ENCODE data around the gene SLC9A6.

SLC9A6 gene

DNA sequence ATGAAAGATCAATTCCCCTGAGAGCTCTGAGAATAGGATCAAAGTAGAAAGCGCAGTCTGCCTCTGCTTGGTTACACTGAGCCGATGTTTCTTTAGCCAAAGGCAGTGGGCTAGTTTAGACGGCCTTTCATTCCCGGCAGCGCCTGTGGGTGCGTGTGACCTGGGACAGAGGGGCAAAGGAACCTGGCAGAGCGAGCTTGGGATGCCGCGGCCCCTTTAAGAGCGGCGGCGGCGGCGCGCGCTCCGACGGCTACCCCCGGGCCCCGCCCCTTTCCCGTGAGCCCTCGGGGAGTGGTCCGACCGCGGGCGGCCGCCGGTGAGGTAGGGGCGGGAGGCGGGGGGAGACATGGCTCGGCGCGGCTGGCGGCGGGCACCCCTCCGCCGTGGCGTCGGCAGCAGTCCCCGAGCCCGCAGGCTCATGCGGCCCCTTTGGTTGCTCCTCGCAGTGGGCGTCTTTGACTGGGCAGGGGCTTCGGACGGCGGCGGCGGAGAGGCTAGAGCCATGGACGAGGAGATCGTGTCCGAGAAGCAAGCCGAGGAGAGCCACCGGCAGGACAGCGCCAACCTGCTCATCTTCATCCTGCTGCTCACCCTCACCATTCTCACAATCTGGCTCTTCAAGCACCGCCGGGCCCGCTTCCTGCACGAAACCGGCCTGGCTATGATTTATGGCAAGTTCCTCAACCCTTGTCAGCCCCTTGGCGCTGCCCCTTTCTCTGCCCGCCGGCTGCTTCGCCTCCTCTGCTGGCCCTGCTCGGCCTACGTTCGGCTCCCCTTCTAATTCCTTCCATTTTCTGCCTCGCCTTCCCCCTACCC lies at the start of gene SLC9A6:
Gene SLC9A6 (plus strand): TSS at position 279 of the 816 bp plus-strand sequence. CDS start 224 bp downstream, at position 503.
- peak; percentile 64 for DNase-seq

DNA sequence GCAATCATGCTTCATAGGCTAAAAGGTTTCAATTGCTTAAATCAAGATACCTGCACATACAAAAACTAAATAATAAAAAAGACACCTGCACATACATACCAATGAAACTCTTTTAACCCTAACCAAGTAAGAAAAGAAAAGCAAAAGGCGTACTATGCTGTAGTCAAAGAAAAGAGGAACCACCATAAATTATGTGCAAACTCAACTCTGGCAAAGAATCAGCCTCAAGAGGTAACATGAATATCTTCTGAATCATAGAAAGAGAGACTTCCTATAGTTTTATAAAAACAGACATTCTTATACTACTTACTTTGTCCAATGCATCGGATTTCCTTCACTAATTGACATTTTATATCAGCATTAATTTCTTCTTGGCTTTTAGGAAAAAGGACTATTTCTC lies 40.7 kb upstream of the SLC9A6 start:
- no peak for DNase-seq

DNA sequence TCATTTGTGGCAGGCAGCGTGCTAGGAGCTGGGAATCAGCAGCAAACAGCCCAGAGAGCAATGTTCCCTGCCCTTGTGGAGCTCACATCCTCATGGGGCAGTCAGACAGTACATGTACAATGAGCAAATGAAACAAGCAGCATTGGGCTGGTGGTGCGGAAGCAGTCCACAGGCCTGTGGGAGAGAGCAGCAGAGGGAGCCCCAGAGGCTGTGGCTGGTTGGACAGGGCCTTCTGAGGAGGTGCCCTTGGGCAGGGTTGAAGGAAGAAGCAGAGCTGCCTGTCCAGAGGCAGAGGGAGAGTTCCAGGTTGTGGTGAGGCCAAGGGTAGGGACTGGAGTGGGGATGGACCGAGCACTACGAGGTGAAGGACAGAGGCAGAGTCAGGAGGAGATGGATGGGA lies 33.9 kb upstream of the SLC9A6 start:
- no peak for DNase-seq

DNA sequence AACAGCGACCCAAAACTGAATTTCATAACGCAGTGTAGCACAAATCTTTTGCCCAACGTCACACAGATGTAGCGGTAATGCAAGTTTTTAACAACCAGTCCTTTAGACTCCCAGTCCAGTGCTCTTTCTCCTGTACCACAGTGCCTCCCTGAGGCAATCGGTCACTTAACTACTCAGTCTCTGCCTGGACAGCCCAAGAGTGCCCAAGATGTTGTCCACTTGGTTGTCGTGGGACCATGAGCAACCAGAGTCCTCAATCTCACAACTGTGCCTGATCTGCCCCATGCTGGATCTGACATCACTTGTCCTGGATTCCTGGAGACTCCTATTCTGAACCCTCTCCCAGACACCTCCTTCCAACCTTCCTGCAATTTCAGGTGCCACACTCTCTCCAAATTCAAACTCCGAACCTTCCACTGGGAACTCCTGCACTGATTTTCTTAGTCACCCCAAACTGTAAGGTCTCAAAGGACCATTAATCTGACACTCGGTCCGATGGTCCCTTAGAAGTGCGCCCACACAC lies 12.1 kb upstream of the SLC9A6 start:
- peak; percentile 38 for DNase-seq

DNA sequence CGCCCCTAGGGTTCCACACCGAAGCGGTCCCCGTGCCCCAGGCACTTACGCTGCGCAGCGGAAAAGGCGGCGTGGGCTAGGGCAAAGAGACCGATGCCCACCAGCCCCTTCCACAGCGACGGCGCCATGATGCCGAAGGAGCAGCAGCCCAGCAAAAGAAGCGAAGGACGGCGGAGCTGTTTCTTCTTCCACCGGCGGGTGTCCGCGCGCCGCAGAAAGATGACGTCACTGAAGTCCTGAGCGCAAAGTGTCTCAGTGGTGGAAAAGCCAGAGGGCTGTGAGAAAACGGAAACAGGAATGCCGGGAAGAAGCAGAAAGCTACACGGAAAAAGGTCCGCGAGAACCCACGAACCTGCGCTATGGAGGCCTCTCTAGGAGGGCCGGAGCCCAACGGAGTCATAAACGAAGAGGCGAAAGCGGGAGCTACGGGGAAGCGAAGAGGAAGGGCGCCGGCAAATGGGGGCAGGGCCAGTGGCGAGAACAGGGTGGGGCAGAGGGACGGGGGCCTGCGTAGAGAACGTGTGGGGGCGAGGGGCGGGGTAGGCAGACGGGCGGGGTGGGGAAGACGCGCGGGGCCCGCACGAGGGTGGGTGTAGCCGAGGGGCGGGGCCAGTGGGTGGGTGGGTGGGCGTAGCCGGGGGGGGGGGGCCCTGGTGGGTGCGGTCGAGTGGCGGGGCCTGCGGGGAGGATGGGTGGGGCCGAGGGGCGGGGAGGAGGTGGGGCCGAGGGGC lies 11.5 kb upstream of the SLC9A6 start, which contains the start of gene MMGT1:
Gene MMGT1 (minus strand): TSS at position 441 of the 731 bp plus-strand sequence. CDS start 313 bp downstream, at position 128.
- DNase-seq, result peak; percentile 82

DNA sequence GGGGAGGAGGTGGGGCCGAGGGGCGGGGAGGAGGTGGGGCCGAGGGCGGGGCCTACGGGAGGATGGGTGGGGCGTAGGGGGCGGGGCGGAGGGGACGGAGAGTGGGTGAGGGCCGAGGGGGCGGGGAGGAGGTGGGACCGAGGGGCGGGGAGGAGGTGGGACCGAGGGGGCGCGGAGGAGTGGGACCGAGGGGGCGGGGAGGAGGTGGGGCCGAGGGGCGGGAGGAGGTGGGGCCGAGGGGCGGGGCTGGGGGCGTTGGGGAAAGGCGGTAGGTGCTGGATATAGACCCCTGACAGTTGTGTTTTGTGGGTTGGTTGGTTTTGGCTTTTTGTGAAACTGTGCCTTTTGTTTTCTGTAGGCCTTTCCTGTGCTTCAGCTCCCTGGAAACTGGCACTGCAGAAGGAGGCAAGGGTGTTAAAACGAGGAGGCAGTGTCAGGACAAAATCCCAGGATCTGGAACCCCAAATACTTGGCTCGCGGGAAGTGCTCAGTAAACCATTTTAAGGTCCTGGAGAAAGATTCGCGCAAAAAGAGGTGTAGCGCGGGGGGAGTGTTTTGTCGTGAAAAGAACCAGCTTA lies 10.9 kb upstream of the SLC9A6 start:
- DNase-seq, result peak; percentile 64

DNA sequence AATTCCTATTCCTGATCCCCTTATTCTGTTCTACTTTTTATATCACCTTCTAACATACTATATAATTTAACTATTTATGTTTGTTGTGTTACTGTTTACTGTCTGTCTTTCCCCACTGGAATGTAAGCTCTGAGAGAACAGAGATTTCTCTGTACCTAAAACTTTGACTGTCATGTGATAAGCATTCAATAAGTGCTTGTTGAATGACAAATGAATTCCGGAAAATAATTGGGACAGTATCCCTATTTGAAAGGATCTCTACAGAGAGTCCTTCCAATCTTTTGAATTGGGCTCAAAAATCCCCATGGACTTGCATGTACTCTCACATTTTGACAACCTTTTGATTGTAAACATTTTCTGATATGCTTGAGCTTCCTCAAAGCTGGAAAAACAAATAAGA lies 9.8 kb upstream of the SLC9A6 start:
- no peak for DNase-seq

DNA sequence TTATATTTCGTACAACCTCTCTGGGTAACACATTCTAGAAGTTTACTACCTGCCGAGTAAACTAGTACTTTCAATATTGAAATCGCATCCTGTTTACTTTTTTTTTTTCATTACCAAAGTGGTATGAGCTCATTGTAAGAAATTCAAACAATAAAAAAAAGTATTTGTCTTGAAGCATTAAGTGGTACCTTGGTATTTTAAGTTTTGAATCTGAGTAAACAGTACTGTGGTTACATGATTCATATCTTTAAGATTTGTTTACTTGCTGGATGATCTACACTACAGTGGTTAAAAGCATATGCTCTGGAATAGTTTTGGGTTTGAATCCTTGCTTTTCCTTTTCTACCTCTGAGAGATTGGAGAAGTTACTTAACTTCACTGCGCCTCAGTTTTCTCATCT lies 7.6 kb upstream of the SLC9A6 start:
- DNase-seq, result peak; percentile 51

DNA sequence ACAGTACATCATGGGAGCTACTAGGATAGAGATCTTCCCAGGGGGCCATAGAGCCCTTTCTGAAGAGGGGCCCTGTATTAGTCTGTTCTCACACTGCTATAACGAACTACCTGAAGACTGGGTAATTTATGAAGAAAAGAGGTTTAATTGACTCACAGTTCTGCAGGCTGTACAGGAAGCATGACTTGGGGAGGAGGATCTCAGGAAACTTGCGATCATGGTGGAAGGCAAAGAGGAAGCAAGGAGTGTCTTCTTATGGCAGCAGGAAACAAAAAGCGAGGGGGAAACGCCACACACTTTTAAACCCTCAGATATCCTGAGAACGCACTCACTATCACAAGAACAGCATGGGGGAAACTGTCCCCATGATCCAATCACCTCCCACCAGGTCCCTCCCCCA lies 4.2 kb upstream of the SLC9A6 start:
- DNase-seq, result no peak

DNA sequence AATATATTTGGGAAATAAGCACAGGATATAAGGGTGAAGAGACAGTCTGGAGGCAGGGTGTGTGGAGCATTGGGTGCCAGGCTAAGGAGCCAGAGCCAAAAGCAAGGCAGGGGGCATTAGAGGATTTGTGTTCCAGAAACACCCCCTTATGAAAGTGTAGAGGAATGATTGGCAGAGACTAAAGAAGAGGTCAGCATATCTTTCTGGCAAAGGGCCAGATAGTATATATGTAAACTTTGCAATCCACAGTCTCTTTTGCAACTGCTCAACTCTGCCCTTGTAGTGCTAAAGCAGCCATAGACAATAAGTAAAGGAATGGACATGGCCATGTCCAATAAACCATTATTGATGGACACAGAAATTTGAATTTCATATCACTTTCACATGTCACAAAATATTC lies 3.6 kb upstream of the SLC9A6 start:
- DNase-seq, result no peak

DNA sequence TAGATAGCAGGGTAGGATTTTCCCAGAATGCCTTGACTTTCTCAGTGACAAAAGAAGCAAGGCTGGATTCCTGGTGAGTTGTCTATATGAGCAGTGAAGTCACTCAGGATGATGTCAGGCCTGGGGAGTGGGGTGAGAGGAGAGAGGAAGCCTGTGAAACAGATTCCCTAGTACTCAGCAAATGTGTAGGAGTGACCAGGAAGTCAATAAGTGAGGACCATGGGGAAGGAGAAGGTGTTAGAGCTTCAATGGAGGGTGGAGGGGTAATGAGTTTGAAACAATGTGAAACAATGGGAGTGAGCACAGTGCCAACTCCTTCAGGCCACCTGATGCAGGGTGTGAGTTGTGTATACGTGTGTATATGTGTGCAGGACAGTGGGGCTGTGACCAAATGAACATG lies 2.4 kb upstream of the SLC9A6 start:
- DNase-seq, result peak; percentile 24

DNA sequence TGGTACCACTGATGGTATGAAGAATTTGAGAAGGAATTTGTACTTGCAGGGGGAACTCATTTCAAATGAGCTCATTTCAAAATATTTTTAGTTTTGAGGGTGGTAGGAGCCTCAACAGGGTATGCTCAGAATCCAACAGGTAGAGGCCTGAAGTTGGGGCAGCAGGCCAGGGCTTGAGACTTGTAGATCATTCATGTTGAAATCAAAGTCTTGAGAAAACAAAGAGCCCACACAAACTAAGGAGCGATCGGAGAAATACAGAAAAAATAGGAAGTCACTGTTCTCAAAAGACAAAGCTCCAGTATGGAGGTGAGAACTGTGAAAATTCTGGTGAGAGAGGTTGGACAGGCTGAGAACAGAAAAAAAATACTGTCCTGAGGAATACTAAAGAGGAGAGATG lies 979 bp upstream of the SLC9A6 start:
- no peak for DNase-seq

DNA sequence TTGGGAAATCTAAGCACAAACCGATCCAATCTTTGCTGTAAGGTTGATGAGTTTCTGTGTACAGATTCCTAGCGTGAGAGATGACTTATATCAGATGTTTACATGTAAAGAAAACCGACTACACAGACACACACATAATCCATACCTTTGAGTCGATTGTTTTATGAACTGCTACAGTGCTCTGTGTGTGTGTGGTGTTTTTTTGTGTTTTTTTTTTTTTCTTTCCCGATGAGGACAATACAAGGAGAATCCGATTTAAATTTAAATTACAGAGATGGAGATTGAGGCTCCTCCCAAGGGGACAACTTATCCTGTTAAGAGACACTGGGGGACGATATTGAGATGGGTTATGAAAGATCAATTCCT lies 461 bp upstream of the SLC9A6 start:
- DNase-seq, result no peak

DNA sequence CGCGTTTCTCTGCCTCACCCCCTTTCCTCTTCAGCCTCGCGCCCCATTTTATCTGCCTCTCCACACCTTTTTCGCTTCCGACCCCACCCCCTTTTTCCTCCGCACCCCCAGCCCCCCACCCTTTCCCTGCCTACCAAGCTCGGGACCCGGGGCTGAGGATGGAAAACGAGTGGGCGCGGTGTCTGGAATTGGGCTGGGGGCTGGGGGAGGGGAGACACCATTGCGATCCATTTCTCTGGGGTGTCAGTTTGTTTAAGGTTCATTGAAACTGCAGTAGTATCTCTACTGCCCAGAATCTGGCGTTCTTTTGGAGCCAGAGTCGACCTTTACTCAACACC lies 707 bp downstream of the SLC9A6 start:
- DNase-seq, result no peak

DNA sequence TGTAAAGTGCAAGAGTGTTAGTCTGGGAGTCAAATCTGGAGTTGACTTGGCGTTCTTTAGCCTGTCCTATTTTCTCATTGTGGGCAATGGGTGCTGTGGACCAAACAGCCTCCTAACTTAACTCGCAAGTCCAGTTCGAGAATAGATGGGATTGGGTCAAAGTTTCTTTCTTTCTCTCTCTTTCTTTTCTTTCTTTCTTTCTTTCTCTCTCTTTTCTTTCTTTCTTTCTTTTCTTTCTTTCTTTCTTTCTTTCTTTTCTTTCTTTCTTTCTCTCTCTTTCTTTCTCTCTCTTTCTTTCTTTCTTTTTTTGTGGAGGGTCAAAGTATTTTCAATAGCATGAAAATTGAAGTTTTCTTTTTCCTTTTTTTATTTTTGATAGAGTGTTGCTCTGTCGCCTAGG lies 3.0 kb downstream of the SLC9A6 start:
- no peak for DNase-seq

DNA sequence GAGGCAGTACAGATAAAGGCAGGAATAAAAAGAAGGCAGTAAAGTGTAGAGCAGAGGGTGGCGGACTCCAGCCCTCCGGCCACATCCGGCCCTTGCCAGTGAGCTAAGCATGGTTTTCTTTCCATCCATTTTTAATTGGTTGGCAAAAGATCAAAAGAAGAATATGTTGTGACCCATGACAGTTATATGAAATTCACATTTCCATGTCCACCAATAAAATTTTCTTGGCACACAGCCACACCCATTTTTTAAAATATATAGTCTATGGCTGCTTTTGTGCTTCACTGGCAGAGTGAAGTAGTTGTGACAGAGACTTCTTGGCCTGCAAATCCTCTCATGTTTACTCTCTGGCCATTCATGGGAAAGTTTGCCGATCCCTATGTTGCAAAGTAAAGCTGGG lies 29.8 kb downstream of the SLC9A6 start:
- no peak for DNase-seq

DNA sequence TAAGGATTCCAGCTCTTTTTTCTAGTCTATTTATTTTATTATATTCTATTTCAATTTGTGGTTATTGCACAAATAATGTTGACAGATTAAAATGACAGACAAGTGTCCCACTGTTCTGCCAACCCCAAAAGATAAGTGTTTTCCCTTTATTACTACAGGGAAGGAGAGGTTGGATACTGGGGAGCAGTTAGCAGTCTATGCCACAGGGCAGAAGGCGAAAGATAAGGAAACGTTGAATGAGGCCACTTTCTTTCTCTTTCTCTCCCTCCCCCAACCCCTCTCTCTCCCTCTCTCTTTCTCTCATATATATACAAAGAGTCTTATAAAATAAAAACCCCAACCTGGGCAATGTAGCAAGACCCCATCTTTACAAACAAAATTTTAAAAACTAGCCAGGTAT lies 31.6 kb downstream of the SLC9A6 start:
- no peak for DNase-seq

DNA sequence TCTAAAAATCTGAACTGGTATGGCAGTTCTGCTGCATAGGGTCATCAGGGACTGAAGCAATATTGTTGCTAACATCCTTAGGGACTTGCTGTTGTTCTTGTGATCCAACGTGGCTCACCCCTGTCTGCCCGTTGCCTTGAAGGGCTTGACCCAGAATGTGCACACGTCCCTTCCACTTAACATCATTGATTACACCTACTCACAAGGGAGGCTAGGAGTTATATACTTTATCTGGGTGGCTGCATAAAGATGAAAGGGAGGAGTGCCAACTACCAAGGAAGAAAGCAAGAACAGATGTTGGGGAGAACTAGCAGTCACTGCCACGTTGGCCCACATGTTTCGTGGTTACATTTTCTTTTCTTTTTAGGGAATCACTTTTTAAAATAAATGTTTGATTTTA lies 34.0 kb downstream of the SLC9A6 start:
- DNase-seq, result no peak

DNA sequence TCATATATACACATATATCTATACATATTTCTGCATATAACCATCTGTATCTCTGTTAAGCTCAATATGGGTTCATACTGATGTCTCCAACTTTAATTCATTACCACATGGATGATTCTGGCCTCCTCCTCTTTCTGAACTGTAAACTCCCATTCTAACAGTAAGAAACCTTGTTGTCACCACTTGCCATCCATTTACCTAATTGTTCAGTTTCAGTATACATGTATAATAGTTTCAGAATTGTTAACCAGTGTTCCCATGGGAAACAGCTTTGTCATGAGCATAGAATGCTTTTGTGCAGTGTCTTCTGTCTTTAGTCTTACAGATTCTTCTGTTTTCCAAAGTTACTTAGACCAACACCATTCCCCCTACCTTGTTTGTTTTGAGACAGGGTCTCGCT lies 35.9 kb downstream of the SLC9A6 start:
- DNase-seq, result no peak

DNA sequence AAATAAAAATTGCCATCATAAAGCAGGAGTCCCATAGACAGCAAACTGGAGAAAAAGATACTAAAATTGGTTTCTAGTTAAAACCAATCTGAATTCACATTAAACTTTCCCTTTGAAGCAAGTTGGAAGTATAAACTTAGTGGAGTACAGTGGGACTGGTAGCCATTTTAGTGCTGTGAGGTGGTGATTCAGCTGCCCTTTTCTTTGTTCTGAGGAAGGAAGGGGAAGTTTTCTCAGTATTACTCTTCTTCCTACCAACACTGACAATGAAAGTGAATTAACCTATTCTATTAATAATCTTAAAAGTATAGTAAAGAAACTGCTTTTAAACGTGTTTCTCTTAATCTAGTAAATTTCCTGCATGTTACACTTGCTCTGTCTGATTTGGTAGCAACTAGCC lies 36.7 kb downstream of the SLC9A6 start:
- DNase-seq, result no peak

DNA sequence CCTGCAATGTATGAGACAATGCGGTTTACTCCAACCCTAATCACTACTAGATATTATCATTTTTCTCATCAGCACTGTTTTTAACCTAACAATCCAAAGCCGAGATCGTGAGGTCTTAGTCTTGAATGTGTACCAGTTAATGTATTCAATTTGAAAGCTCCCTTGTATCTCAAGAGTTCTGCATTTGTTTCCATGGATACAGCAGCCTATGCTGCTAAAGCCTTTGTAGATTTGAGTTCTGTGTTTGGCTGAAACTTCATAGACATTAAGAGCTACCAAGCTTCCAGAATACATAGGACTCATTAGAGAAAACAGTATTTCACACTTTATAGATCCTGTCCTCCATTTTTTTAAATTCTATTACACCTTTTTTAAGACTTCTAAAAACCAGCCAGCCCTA lies 39.9 kb downstream of the SLC9A6 start:
- no peak for DNase-seq

DNA sequence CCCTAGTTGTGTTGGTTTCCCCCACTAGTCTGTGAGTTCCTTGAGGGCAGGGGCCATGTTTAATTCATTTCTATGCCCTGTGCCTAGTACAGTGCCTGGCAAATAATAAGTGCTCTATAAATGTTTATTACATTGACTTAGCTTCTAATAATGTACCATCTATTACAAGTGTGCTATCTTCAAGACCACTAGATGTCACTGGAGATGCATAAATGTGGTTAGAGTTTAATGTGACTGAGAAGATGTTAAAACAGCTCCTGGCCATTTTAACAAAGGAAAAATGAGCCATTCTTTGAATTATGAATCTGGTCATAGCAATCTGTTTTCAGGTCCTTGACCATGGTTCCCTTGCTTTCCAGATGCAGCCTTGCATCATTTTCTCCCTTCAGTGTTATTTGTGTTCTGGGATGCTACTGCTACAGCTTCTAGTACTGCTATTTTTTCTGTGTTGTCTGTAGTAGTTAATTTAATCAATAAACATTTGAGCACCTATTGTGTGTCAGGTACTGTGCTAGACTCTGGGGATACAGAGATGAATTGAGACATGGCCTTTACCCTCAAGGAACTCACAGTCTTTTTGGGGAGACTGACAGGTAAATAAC lies 43.2 kb downstream of the SLC9A6 start:
- DNase-seq, result peak; percentile 55

DNA sequence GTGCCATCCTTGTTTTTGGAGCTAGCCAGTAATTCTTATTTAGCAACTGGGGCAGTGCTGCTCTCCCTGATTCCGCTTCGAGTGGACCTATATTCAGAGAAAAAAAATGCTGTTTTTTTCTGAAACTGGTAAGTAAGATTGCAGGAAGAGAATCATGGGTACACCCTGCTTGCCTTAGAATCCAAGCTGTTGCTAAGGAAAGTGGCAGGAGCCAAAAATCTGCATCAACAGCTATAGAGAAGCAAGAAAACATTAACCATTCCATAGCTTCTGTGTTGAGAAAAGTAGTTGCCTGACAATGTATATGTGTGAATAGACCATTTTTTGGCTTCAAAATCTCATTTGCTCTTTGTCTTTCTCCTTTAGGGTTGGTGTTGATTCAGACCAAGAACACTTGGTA lies 44.5 kb downstream of the SLC9A6 start:
- no peak for DNase-seq
